ENCODE measurements around the gene PBRM1. TPM values are rescaled to one million over a fixed set of nuclear protein-coding genes. Genes with fewer than 3 reads are reported as not detected.

Gene PBRM1
- total and polyA plus RNA-seq, 2 donors (not counting 3 experiments of a cell fraction or from before 2014, with no cell fraction given): 26.7 to 87.1 TPM

GRCh38 chr3:52705438-52705687 lies 19.6 kb upstream of the PBRM1 start:
- Histone ChIP-seq H3K79me2 (ENCODE audit: control insufficient read depth, insufficient read depth, low read length) (peaks cover 44% of the 10 kb centered on the region), H3K4me2 (ENCODE audit: insufficient read depth, low read length) (peak overlapping the region; percentile 89), H3K4me1 (ENCODE audit: control insufficient read depth, extremely low read depth, insufficient read depth, low read length) (peaks cover 17% of the 10 kb centered on the region), H4K20me1 (replicated peaks; ENCODE audit: control insufficient read depth, extremely low read depth, insufficient read depth, low read length) (no peaks in the 10 kb centered on the region), H3K9me1 (replicated peaks; ENCODE audit: control insufficient read depth, extremely low read depth, insufficient read depth, low read length) (no peaks in the 10 kb centered on the region), H3K27ac (ENCODE audit: insufficient read depth, low read depth, low read length) (peak overlapping the region; percentile 57), H3K27me3 (ENCODE audit: control insufficient read depth in 2 of 2, insufficient read depth in 2 of 2, low read length in 2 of 2) (no peaks in the 10 kb centered on the region), H3K36me3 (ENCODE audit: control insufficient read depth in 2 of 2, extremely low read depth in 1 of 2, insufficient read depth in 2 of 2, low read length in 2 of 2) (peaks cover 0 to 10% of the 10 kb centered on the region in 2 experiments), H2AFZ (ENCODE audit: low read depth, low read length) (peak overlapping the region; percentile 100), H3K9me3 (replicated peaks; ENCODE audit: control insufficient read depth, insufficient read depth, low read length) (no peaks in the 10 kb centered on the region), H3K4me3 (replicated peaks in 1 of 3; ENCODE audit: insufficient read depth in 1 of 3, low read depth in 1 of 3, low read length in 3 of 3) (peak overlapping the region; percentile 62 to 94 (median 92)), H3K9ac (replicated peaks; ENCODE audit: extremely low read depth, insufficient read depth, low read length) (peak overlapping the region; percentile 90)
- dilution Hi-C loops (cut with MboI; ENCODE audit: extremely low pct_ligation_motif_present, low sequenced_read_pairs): no loop called here
- intact Hi-C loops (cut with micrococcal nuclease): loop anchor here (2.0 kb wide), 1 partner anchor 19 kb away; the partner anchor contains the start of gene GNL3
- TF ChIP-seq CTCF (IDR thresholded peaks at IDR 0.05; ENCODE audit: extremely low read depth in 1 of 2, insufficient read depth in 1 of 2, low read depth in 1 of 2, low read length in 2 of 2): no peak
- TF ChIP-seq POLR2AphosphoS5 (IDR thresholded peaks at IDR 0.05; ENCODE audit: insufficient read depth, low read depth, low read length): no peak
- no peak for TF ChIP-seq GATA2 (IDR thresholded peaks at IDR 0.05; ENCODE audit: insufficient read depth, insufficient read length, low read depth, low read length)
- no peak for TF ChIP-seq EZH2 (IDR thresholded peaks at IDR 0.05; ENCODE audit: borderline replicate concordance, low read depth, low read length, severe bottlenecking)
- TF ChIP-seq MAX (IDR thresholded peaks at IDR 0.05; ENCODE audit: insufficient read depth, insufficient read length): no peak
- no peak for TF ChIP-seq POLR2A (IDR thresholded peaks at IDR 0.05; ENCODE audit: low read depth, low read length)
- TF ChIP-seq FOS (IDR thresholded peaks at IDR 0.05; ENCODE audit: borderline replicate concordance, insufficient read depth, low read length): no peak
- TF ChIP-seq MYC (IDR thresholded peaks at IDR 0.05; ENCODE audit: low read depth, low read length): no peak
- TF ChIP-seq JUN (IDR thresholded peaks at IDR 0.05; ENCODE audit: borderline replicate concordance, insufficient read depth, insufficient read length, low read depth): no peak
- BruUV-seq (replicated peaks): no TSS peak
- ChIA-PET POLR2A (interaction anchor here (0.6 to 1.2 kb wide), 2 partner anchors 10 to 35 kb away, joined by 3 to 4 read pairs; no protein-coding TSS in a partner anchor), CTCF (interaction anchor here (1.2 kb wide), 1 partner anchor 13 kb away, joined by 3 read pairs; no protein-coding TSS in a partner anchor)
- DNase-seq (ENCODE audit: low read depth, low spot score): no peak
- FAIRE-seq: no peak
